Vagina (tissue), 2 donors: ENCODE measurements around the gene KRTAP9-9. TPM values are rescaled to one million over a fixed set of nuclear protein-coding genes. Genes with fewer than 3 reads are reported as not detected.

Experiments used
- DNase-seq, 2 donors: peaks; one replicate each; pipeline ENCODE4 v3.0.0-alpha.2; 2017; ENCODE audit errors: extremely low spot score in 2 of 2
- H3K27ac ChIP-seq: fragments of 200-600 bp; sonication (generic); one replicate; pipeline ENCODE4 v1.5.1; 2019
- H3K27me3 ChIP-seq: fragments of 200-600 bp; sonication (generic); one replicate; pipeline ENCODE4 v1.5.1; 2019
- H3K36me3 ChIP-seq, 2 donors: fragments of 200-600 bp; sonication (generic); one replicate each; pipeline ENCODE4 v1.5.1; 2017 to 2019
- H3K4me1 ChIP-seq: fragments of 200-600 bp; sonication (generic); one replicate; pipeline ENCODE4 v1.5.1; 2019
- H3K4me3 ChIP-seq, 2 donors: fragments of 200-600 bp; sonication (generic); 1 replicate in 1 of 2; 2 replicates in 1 of 2; pipeline ENCODE4 v1.5.1; 2016 to 2019
- H3K9me3 ChIP-seq: fragments of 200-600 bp; sonication (generic); one replicate; pipeline ENCODE4 v1.5.1; 2019
- POLR2A ChIP-seq, 2 donors: fragments of 450-650 bp; IDR thresholded peaks; one replicate each; pipeline ENCODE4 v1.6.1; 2017; ENCODE audit warnings: antibody characterized with exemption in 2 of 2, mild to moderate bottlenecking in 2 of 2, moderate library complexity in 2 of 2
- POLR2AphosphoS5 ChIP-seq, 2 donors: sonication (generic); formaldehyde crosslinking; IDR thresholded peaks; one replicate each; pipeline ENCODE4 v1.9.0; 2017; ENCODE audit warnings: antibody characterized with exemption in 2 of 2, mild to moderate bottlenecking in 2 of 2, low read depth in 1 of 2; ENCODE audit not compliant: insufficient read depth in 1 of 2
- intact Hi-C: fragments of 100-400 bp; cut with DNase I; formaldehyde crosslinking; loops from one replicate; pipeline ENCODE4 v1.15.1; 2023
- total RNA-seq: library from RNA; depleted of rRNA; stranded (reverse); fragments of >200 nt; gene quantifications from one replicate; pipeline ENCODE4 v1.2.3, GENCODE V29; 2016
- TF ChIP-seq, protein P1 (sequence below), 3 experiments: fragments of 450-650 bp in 2 of 3; fragments of 200-600 bp in 1 of 3; sonication (generic) in 1 of 3; IDR thresholded peaks; one replicate each; pipeline ENCODE4 v1.5.1; 2017 to 2019; ENCODE audit warnings: antibody characterized with exemption in 3 of 3, mild to moderate bottlenecking in 2 of 3, moderate library complexity in 2 of 3

Gene KRTAP9-9
- total RNA-seq, 1 donor from 2014 or later = not detected

DNA sequence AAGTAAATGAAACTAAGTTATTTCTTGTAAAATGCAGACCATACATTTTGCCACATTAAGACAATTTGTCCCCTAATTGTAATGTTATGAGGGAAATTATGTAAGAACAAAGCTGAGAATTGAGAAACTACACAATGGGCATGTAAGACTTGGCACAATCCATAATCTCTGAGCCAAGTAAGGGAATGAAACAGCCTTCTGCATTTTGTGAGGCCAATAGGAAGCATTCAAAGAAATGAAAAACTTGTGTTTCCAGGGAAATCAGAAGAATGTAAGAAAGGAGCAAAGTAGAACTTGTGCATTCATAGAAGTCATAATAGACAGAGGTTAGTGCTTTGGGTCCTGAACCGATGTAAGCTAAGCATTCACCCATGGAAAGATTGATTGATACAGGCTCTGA, 3.9 kb upstream of the KRTAP9-9 start:
- Histone ChIP-seq H3K4me1 (no peaks in the 10 kb centered on the region), H3K27me3 (no peaks in the 10 kb centered on the region), H3K27ac (no peak overlapping the region), H3K4me3 (no peak overlapping the region), H3K9me3 (no peaks in the 10 kb centered on the region), H3K36me3 (no peaks in the 10 kb centered on the region)
- TF ChIP-seq POLR2A (IDR thresholded peaks at IDR 0.05) = no peak
- TF ChIP-seq, protein P1, sequence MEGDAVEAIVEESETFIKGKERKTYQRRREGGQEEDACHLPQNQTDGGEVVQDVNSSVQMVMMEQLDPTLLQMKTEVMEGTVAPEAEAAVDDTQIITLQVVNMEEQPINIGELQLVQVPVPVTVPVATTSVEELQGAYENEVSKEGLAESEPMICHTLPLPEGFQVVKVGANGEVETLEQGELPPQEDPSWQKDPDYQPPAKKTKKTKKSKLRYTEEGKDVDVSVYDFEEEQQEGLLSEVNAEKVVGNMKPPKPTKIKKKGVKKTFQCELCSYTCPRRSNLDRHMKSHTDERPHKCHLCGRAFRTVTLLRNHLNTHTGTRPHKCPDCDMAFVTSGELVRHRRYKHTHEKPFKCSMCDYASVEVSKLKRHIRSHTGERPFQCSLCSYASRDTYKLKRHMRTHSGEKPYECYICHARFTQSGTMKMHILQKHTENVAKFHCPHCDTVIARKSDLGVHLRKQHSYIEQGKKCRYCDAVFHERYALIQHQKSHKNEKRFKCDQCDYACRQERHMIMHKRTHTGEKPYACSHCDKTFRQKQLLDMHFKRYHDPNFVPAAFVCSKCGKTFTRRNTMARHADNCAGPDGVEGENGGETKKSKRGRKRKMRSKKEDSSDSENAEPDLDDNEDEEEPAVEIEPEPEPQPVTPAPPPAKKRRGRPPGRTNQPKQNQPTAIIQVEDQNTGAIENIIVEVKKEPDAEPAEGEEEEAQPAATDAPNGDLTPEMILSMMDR (IDR thresholded peaks at IDR 0.05) = no peak
- no peak for TF ChIP-seq POLR2AphosphoS5 (IDR thresholded peaks at IDR 0.05; ENCODE audit: insufficient read depth in 1 of 2, low read depth in 1 of 2)
- intact Hi-C loops = no loop called here
- DNase-seq = no peak

DNA sequence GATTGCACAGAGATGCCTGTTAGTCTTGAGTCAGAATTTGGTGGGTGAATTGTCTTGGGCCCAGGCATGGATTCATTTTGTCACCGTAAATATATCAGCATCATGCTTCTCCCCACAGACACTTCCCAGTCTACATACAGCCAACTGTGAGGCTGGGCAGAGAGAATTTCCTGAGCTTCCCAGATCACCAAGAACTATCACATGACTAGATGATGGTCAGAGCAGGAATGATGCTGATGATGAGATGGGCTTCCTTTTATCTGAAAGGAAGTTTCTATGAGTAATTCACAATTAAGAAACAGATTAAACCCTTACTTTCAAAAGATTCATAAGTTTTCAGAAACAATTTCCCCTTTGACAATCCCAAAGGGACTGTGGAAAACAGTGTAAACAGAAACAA, 323 bp upstream of the KRTAP9-9 start:
- Histone ChIP-seq H3K27me3 (no peaks in the 10 kb centered on the region), H3K36me3 (no peaks in the 10 kb centered on the region), H3K27ac (no peak overlapping the region), H3K9me3 (no peaks in the 10 kb centered on the region), H3K4me3 (no peak overlapping the region), H3K4me1 (no peaks in the 10 kb centered on the region)
- TF ChIP-seq POLR2A (IDR thresholded peaks at IDR 0.05) (no peak), POLR2AphosphoS5 (IDR thresholded peaks at IDR 0.05; ENCODE audit: insufficient read depth in 1 of 2, low read depth in 1 of 2) (no peak)
- TF ChIP-seq, protein P1 (IDR thresholded peaks at IDR 0.05) = no peak
- no peak for DNase-seq
- intact Hi-C loops = no loop called here

DNA sequence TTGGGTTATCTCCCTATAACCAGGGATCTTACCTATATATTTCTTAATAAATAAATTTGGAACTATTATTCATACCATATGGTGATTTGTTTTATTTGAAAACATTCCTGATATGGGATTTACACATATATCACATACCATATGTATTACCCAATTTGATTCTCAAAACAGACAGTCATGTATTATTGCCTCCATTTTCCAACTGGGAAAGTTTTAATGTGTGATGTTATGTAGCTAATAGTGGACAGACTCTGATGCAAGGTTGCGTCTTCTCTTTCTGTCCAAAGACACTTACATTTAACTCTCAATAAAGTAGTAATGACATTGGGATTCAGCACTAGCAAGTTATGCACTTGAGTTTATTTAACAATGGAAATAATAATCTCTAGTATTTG, 1.1 kb downstream of the KRTAP9-9 start:
- no peak for TF ChIP-seq POLR2A (IDR thresholded peaks at IDR 0.05)
- TF ChIP-seq, protein P1 (IDR thresholded peaks at IDR 0.05) = no peak
- no peak for TF ChIP-seq POLR2AphosphoS5 (IDR thresholded peaks at IDR 0.05; ENCODE audit: insufficient read depth in 1 of 2, low read depth in 1 of 2)
- DNase-seq = no peak
- intact Hi-C loops = no loop called here

DNA sequence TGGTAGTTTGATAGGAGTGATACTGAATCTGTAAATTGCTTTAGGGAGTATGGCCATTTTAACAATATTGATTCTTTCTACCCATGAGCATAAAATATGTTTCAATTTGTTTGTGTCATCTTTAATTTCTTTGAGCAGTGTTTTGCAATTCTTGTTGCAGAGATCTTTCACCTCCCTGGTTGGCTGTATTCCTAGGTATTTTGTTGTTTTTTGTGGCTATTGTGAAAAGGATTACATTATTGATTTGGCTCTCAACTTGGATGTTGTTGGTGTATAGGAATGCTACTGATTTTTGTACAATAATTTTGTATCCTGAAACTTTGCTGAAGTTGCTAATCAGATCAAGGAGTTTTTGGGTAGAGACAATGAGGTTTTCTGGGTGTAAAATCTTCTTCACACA, 3.2 kb downstream of the KRTAP9-9 start:
- H3K36me3 ChIP-seq = no peaks in the 10 kb centered on the region
- TF ChIP-seq POLR2A (IDR thresholded peaks at IDR 0.05) = no peak
- no peak for TF ChIP-seq POLR2AphosphoS5 (IDR thresholded peaks at IDR 0.05; ENCODE audit: insufficient read depth in 1 of 2, low read depth in 1 of 2)
- TF ChIP-seq, protein P1 (IDR thresholded peaks at IDR 0.05) = no peak
- H3K4me1 ChIP-seq = no peaks in the 10 kb centered on the region
- H3K4me3 ChIP-seq = no peak overlapping the region
- intact Hi-C loops = no loop called here
- no peaks in the 10 kb centered on the region for H3K27me3 ChIP-seq
- no peak overlapping the region for H3K27ac ChIP-seq
- no peak for DNase-seq
- no peaks in the 10 kb centered on the region for H3K9me3 ChIP-seq

More for the DNA sequence above, 1.1 kb downstream of the KRTAP9-9 start:
- Histone ChIP-seq H3K27me3 (no peaks in the 10 kb centered on the region), H3K4me3 (no peak overlapping the region), H3K9me3 (no peaks in the 10 kb centered on the region), H3K4me1 (no peaks in the 10 kb centered on the region), H3K36me3 (no peaks in the 10 kb centered on the region), H3K27ac (no peak overlapping the region)

DNA sequence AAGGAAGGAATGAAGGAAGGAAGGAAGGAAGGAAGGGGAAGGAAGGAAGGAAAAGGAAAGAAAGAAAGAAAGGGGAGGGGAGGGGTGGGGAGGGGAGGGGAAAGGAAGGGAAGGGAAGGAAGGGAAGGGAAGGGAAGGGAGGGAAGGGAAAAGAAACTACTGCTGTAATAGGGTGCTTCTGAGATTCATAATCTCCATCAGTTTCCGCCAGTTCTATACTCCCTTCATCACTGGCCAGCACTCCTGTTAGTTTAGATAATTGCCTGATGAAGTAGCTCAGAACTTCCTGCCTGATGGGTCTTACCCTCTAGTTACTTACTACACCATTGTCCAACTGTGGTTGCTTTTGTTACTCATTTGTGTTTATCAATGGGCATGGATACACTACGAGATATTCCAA, 8.0 kb downstream of the KRTAP9-9 start:
- Histone ChIP-seq H3K4me3 (no peak overlapping the region), H3K4me1 (no peaks in the 10 kb centered on the region), H3K27me3 (no peaks in the 10 kb centered on the region), H3K9me3 (no peaks in the 10 kb centered on the region), H3K36me3 (no peaks in the 10 kb centered on the region), H3K27ac (no peak overlapping the region)
- no peak for DNase-seq
- TF ChIP-seq POLR2AphosphoS5 (IDR thresholded peaks at IDR 0.05; ENCODE audit: insufficient read depth in 1 of 2, low read depth in 1 of 2) (no peak), POLR2A (IDR thresholded peaks at IDR 0.05) (no peak)
- TF ChIP-seq, protein P1 (IDR thresholded peaks at IDR 0.05) = no peak
- intact Hi-C loops = no loop called here
